Stimulated activated CD8-positive, alpha-beta memory T cell treated with anti-CD3 and anti-CD28 coated beads, Interleukin-7, amount 100 ng/mL, for 24 hours (primary cell): ENCODE measurements around the gene BSG.
"Not testable (repeated sequence)": the region's sequence is repeated elsewhere in the genome, so short reads cannot be mapped to it uniquely, and the experiment has no call there.

Experiments used
- DNase-seq: peaks from one replicate; pipeline ENCODE4 v3.0.0-alpha.2; 2020; ENCODE audit warnings: low read depth

The BSG gene

GRCh38 chr19:588093-588740, 15.8 kb downstream of the BSG start:
- DNase-seq, result peak; percentile 44

GRCh38 chr19:588741-589692, 16.6 kb downstream of the BSG start:
- DNase-seq, result no peak

GRCh38 chr19:589693-590395, 17.4 kb downstream of the BSG start, which contains the start of gene HCN2:
TSS of gene HCN2 (plus strand) at chr19:589881. CDS start at chr19:589946, 65 bp downstream.
- DNase-seq, result no peak

- DNase-seq, result no peak
These were observed 18.0 kb downstream of the BSG start for GRCh38 chr19:590396-590745.

- no peak for DNase-seq
These were observed 18.3 kb downstream of the BSG start for GRCh38 chr19:590750-591098.

- no peak for DNase-seq
These were observed 18.9 kb downstream of the BSG start for GRCh38 chr19:591099-591958.

GRCh38 chr19:592101-592500, 19.7 kb downstream of the BSG start:
- no peak for DNase-seq

- DNase-seq, result no peak
These were observed 20.7 kb downstream of the BSG start for GRCh38 chr19:593055-593454.

- no peak for DNase-seq
These were observed 21.1 kb downstream of the BSG start for GRCh38 chr19:593505-593904.

- no peak for DNase-seq
These were observed 22.0 kb downstream of the BSG start for GRCh38 chr19:594265-594870.

- no peak for DNase-seq
These were observed 23.2 kb downstream of the BSG start for GRCh38 chr19:595326-596262.

- DNase-seq, result no peak
These were observed 23.9 kb downstream of the BSG start for GRCh38 chr19:596263-596655.

GRCh38 chr19:597406-598315, 25.3 kb downstream of the BSG start:
- DNase-seq, result no peak

GRCh38 chr19:601310-601709, 28.9 kb downstream of the BSG start:
- DNase-seq, result no peak

GRCh38 chr19:601790-602189, 29.4 kb downstream of the BSG start:
- DNase-seq, result no peak

- DNase-seq, result no peak
These were observed 30.2 kb downstream of the BSG start for GRCh38 chr19:602391-603301.

- not testable (repeated sequence) for DNase-seq
These were observed 30.9 kb downstream of the BSG start for GRCh38 chr19:603302-603639.

- DNase-seq, result not testable (repeated sequence)
These were observed 31.4 kb downstream of the BSG start for GRCh38 chr19:603779-604178.
